HEK293 (cell line): ENCODE data around the gene DCANP1.

ENCODE experiments used
- YY1 ChIP-seq: fragments of 450-650 bp; formaldehyde crosslinking; IDR thresholded peaks from 2 replicates; pipeline ENCODE4 v1.5.1; 2018; ENCODE audit warnings: missing biosample characterization, missing genetic modification characterization
- TF ChIP-seq, protein P1 (sequence below): fragments of 450-650 bp; formaldehyde crosslinking; IDR thresholded peaks from 2 replicates; pipeline ENCODE4 v1.5.1; 2016; ENCODE audit warnings: missing biosample characterization, missing genetic modification characterization

DNA sequence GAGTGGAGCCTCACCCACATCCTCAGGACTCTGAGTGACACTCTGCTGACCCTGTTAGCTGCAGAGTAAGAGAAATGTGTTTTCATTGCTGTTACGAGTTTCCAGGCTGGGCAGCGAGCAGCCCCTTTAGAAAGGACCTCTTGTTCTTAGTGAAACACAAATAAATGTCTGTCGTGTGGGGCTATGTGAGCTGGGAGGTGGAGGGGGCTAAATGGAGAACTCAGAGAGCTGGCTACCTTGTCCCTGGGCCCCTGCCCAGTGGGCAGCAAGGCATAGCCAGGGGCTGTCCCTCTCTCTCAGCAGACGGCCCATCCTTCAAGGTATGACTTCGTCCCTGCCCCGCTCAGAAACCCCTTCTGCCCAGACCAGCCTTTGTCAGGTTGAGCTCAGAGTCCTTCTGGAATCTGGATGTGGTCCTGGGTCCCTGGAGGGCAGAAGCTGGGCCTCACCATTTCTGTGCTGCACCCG lies 10.2 kb downstream of the DCANP1 start:
- no peak for TF ChIP-seq YY1 (tag by site-specific recombination)
- TF ChIP-seq, protein P1, sequence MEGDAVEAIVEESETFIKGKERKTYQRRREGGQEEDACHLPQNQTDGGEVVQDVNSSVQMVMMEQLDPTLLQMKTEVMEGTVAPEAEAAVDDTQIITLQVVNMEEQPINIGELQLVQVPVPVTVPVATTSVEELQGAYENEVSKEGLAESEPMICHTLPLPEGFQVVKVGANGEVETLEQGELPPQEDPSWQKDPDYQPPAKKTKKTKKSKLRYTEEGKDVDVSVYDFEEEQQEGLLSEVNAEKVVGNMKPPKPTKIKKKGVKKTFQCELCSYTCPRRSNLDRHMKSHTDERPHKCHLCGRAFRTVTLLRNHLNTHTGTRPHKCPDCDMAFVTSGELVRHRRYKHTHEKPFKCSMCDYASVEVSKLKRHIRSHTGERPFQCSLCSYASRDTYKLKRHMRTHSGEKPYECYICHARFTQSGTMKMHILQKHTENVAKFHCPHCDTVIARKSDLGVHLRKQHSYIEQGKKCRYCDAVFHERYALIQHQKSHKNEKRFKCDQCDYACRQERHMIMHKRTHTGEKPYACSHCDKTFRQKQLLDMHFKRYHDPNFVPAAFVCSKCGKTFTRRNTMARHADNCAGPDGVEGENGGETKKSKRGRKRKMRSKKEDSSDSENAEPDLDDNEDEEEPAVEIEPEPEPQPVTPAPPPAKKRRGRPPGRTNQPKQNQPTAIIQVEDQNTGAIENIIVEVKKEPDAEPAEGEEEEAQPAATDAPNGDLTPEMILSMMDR (tag by site-specific recombination), result no peak
